K562 (cell line): ENCODE data around the gene GIT2. TPM values are rescaled to one million over a fixed set of nuclear protein-coding genes. Genes with fewer than 3 reads are reported as not detected.

Experiments used
- EP400 ChIP-seq: fragments of 450-650 bp; IDR thresholded peaks from 2 replicates; pipeline ENCODE4 v1.6.1; 2017; ENCODE audit warnings: antibody characterized with exemption, mild to moderate bottlenecking, moderate library complexity
- FOXJ2 ChIP-seq: fragments of 200-800 bp; sonication (Bioruptor generic); IDR thresholded peaks from 2 replicates; pipeline ENCODE4 v1.6.1; 2016; ENCODE audit warnings: missing genetic modification characterization, missing compliant biosample characterization
- SPI1 ChIP-seq: IDR thresholded peaks from 2 replicates; pipeline ENCODE4 v1.6.1; 2011; ENCODE audit warnings: low read depth, low read length, control low read depth, borderline replicate concordance
- ZBTB17 ChIP-seq: fragments of 450-650 bp; formaldehyde crosslinking; IDR thresholded peaks from 2 replicates; pipeline ENCODE4 v1.4.0; 2020; ENCODE audit warnings: mild to moderate bottlenecking
- polyA plus RNA-seq, 8 experiments: library from polyadenylated mRNA; depleted of rRNA in 4 of 8; stranded (reverse) in 5 of 8; unstranded in 3 of 8; fragments of >200 nt; fragmentation: Nextera tagmentation in 2 of 8; fragmentation: Illumina TruSeq in 1 of 8; extraction: Ambion mirVana in 2 of 8; extraction: Trizol in 1 of 8; gene quantifications; 2 replicates each; pipeline versions ENCODE4 v1.2.1 to v1.2.3, GENCODE V29; 2011 to 2014; ENCODE audit warnings: inconsistent platforms in 1 of 8, missing spikeins in 1 of 8
- total RNA-seq, 7 experiments: library from RNA; depleted of rRNA in 6 of 7; stranded (reverse); fragments of >200 nt in 6 of 7; fragmentation: Illumina TruSeq in 2 of 7; extraction: Trizol in 2 of 7; gene quantifications; 2 replicates each; pipeline versions ENCODE4 v1.2.1 to v1.2.3, GENCODE V29; 2011 to 2021; ENCODE audit warnings: low replicate concordance in 1 of 7
- TF ChIP-seq, protein P1 (sequence below): fragments of 250-450 bp; sonication (Bioruptor Pico); IDR thresholded peaks from 2 replicates; pipeline ENCODE4 v1.5.1; 2021; ENCODE audit warnings: mild to moderate bottlenecking
- TF ChIP-seq, protein P2 (sequence below): sonication (generic); formaldehyde crosslinking; IDR thresholded peaks from 2 replicates; pipeline ENCODE4 v1.8.0; 2023; ENCODE audit warnings: missing genetic modification reagents, mild to moderate bottlenecking, borderline replicate concordance
- TF ChIP-seq, protein P3 (sequence below): fragments of 250-450 bp; sonication (Bioruptor Pico); IDR thresholded peaks from 2 replicates; pipeline ENCODE4 v1.8.0; 2022; ENCODE audit warnings: inconsistent platforms, mild to moderate bottlenecking, moderate library complexity, borderline replicate concordance
- TF ChIP-seq, protein P4 (sequence below): fragments of 250-450 bp; sonication (Bioruptor Pico); IDR thresholded peaks from 2 replicates; pipeline ENCODE4 v1.5.0; 2021

GIT2 gene
- total and polyA plus RNA-seq, 9 of the 15 experiments (the other 6 are each of a cell fraction or from before 2014, with no cell fraction given): 4.0 to 30.4 (median 23.5) TPM

DNA sequence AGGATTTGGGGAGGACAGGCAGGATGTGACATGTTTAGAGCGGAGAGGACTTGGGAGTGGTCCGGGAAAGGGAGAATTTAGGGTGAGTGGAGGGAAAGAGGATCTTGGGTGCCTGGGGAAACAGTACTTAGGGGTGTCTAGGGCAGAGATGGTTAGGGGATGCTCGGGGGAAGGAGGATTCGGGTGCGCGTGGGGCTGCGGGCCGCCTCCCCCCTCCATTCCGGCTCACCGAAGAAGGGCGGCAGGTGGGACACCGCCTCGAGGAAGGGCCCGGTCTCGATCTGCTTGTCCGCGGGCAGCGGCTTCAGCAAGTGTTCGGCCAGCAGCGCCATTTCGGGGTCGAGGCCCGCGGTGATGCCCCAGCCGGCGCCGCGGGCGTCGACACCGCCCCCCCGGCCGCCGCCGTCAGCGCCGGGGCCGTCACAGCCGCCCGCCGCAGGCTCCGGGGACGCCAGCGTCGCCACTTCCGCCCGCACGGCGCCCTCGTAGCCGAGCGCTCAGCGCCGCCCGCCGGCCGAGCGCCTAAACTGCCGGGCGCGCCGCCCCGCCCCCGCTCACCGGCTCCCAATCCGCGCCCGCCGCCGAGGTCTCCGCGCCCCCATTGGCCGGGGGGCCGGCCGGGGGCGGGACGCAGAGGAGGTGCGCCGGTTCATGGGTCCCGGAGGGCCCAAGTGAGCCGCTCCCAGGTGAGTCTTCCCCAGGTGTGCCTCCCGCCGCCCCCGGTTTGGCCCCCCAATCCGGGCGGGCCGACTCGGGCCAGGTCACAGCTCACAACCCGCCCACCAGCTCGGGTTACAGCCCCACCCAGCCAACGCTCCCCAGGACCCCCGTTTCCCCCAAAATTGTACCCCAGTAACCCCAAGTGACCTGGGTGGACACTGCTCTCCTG lies 115.9 kb downstream of the GIT2 start, which contains the start of gene GLTP (continued):
- TF ChIP-seq ZBTB17 (CRISPR knock-in tag) (no peak), SPI1 (peak; percentile 71; the same call in 1 of the 2 replicates), FOXJ2 (tag) (no peak), EP400 (no peak)
- TF ChIP-seq, protein P1, sequence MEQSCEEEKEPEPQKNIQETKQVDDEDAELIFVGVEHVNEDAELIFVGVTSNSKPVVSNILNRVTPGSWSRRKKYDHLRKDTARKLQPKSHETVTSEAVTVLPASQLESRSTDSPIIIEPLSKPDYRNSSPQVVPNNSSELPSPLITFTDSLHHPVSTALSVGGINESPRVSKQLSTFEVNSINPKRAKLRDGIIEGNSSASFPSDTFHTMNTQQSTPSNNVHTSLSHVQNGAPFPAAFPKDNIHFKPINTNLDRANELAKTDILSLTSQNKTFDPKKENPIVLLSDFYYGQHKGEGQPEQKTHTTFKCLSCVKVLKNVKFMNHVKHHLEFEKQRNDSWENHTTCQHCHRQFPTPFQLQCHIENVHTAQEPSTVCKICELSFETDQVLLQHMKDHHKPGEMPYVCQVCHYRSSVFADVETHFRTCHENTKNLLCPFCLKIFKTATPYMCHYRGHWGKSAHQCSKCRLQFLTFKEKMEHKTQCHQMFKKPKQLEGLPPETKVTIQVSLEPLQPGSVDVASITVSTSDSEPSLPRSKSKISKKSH (CRISPR knock-in tag): no peak
- TF ChIP-seq, protein P2, sequence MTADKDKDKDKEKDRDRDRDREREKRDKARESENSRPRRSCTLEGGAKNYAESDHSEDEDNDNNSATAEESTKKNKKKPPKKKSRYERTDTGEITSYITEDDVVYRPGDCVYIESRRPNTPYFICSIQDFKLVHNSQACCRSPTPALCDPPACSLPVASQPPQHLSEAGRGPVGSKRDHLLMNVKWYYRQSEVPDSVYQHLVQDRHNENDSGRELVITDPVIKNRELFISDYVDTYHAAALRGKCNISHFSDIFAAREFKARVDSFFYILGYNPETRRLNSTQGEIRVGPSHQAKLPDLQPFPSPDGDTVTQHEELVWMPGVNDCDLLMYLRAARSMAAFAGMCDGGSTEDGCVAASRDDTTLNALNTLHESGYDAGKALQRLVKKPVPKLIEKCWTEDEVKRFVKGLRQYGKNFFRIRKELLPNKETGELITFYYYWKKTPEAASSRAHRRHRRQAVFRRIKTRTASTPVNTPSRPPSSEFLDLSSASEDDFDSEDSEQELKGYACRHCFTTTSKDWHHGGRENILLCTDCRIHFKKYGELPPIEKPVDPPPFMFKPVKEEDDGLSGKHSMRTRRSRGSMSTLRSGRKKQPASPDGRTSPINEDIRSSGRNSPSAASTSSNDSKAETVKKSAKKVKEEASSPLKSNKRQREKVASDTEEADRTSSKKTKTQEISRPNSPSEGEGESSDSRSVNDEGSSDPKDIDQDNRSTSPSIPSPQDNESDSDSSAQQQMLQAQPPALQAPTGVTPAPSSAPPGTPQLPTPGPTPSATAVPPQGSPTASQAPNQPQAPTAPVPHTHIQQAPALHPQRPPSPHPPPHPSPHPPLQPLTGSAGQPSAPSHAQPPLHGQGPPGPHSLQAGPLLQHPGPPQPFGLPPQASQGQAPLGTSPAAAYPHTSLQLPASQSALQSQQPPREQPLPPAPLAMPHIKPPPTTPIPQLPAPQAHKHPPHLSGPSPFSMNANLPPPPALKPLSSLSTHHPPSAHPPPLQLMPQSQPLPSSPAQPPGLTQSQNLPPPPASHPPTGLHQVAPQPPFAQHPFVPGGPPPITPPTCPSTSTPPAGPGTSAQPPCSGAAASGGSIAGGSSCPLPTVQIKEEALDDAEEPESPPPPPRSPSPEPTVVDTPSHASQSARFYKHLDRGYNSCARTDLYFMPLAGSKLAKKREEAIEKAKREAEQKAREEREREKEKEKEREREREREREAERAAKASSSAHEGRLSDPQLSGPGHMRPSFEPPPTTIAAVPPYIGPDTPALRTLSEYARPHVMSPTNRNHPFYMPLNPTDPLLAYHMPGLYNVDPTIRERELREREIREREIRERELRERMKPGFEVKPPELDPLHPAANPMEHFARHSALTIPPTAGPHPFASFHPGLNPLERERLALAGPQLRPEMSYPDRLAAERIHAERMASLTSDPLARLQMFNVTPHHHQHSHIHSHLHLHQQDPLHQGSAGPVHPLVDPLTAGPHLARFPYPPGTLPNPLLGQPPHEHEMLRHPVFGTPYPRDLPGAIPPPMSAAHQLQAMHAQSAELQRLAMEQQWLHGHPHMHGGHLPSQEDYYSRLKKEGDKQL (CRISPR knock-in tag): no peak
- TF ChIP-seq, protein P3, sequence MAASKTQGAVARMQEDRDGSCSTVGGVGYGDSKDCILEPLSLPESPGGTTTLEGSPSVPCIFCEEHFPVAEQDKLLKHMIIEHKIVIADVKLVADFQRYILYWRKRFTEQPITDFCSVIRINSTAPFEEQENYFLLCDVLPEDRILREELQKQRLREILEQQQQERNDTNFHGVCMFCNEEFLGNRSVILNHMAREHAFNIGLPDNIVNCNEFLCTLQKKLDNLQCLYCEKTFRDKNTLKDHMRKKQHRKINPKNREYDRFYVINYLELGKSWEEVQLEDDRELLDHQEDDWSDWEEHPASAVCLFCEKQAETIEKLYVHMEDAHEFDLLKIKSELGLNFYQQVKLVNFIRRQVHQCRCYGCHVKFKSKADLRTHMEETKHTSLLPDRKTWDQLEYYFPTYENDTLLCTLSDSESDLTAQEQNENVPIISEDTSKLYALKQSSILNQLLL (CRISPR knock-in tag): no peak
- TF ChIP-seq, protein P4, sequence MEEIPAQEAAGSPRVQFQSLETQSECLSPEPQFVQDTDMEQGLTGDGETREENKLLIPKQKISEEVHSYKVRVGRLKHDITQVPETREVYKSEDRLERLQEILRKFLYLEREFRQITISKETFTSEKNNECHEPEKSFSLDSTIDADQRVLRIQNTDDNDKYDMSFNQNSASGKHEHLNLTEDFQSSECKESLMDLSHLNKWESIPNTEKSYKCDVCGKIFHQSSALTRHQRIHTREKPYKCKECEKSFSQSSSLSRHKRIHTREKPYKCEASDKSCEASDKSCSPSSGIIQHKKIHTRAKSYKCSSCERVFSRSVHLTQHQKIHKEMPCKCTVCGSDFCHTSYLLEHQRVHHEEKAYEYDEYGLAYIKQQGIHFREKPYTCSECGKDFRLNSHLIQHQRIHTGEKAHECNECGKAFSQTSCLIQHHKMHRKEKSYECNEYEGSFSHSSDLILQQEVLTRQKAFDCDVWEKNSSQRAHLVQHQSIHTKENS (CRISPR knock-in tag): no peak
